CD8-positive, alpha-beta memory T cell (primary cell): ENCODE measurements around the gene TEKT5. TPM values are rescaled to one million over a fixed set of nuclear protein-coding genes. Genes with fewer than 3 reads are reported as not detected.

Experiments used
- CTCF ChIA-PET: fragments of 350-600 bp; sonication (Branson Sonifier 250); formaldehyde crosslinking; loops from one replicate; lab custom pipeline; 2021; ENCODE audit warnings: antibody characterized with exemption; lab: Charles Lee
- POLR2A ChIA-PET: fragments of 350-600 bp; sonication (Branson Sonifier 250); formaldehyde crosslinking; loops from one replicate; lab custom pipeline; 2021; ENCODE audit warnings: antibody characterized with exemption; lab: Charles Lee
- DNase-seq, 5 donors: peaks; one replicate each; pipeline versions ENCODE4 v3.0.0 to v3.0.0-alpha.2; 2020 to 2022; ENCODE audit warnings: mixed read lengths in 1 of 5
- H3K27ac ChIP-seq: one replicate; pipeline ENCODE4 v1.7.0; 2013; ENCODE audit warnings: low read depth, mild to moderate bottlenecking, low read length, moderate library complexity
- H3K27me3 ChIP-seq: 2 replicates; pipeline ENCODE4 v1.7.0; 2013; ENCODE audit warnings: low read length, mild to moderate bottlenecking; ENCODE audit not compliant: insufficient read depth, poor library complexity, severe bottlenecking
- H3K36me3 ChIP-seq: 2 replicates; pipeline ENCODE4 v1.7.0; 2013; ENCODE audit warnings: mild to moderate bottlenecking, low read length, moderate library complexity; ENCODE audit not compliant: insufficient read depth
- H3K4me1 ChIP-seq: 2 replicates; pipeline ENCODE4 v1.7.0; 2013; ENCODE audit warnings: mild to moderate bottlenecking, low read length, moderate library complexity; ENCODE audit not compliant: insufficient read depth
- H3K4me3 ChIP-seq: 2 replicates; pipeline ENCODE4 v1.7.0; 2013; ENCODE audit warnings: mild to moderate bottlenecking, low read length
- H3K9me3 ChIP-seq: 2 replicates; pipeline ENCODE4 v1.7.0; 2013; ENCODE audit warnings: mild to moderate bottlenecking, low read length
- H3K27ac Mint-ChIP-seq, 8 donors: one replicate each; pipeline ENCODE4 v1.8.0; 2020 to 2021; ENCODE audit warnings: mixed read lengths in 8 of 8, mild to moderate bottlenecking in 6 of 8, inconsistent platforms in 3 of 8, moderate library complexity in 3 of 8
- H3K27me3 Mint-ChIP-seq, 2 donors: one replicate each; pipeline ENCODE4 v1.8.0; 2020 to 2021; ENCODE audit warnings: mixed read lengths in 2 of 2, mild to moderate bottlenecking in 1 of 2, moderate library complexity in 1 of 2
- H3K36me3 Mint-ChIP-seq, 3 donors: one replicate each; pipeline ENCODE4 v1.8.0; 2020 to 2021; ENCODE audit warnings: mixed read lengths in 3 of 3, inconsistent platforms in 1 of 3, mild to moderate bottlenecking in 1 of 3
- H3K4me1 Mint-ChIP-seq, 3 donors: one replicate each; pipeline ENCODE4 v1.8.0; 2020 to 2021; ENCODE audit warnings: mixed read lengths in 3 of 3, inconsistent platforms in 1 of 3, mild to moderate bottlenecking in 1 of 3
- H3K4me3 Mint-ChIP-seq, 7 donors: one replicate each; pipeline ENCODE4 v1.8.0; 2020 to 2021; ENCODE audit warnings: mixed read lengths in 7 of 7, mild to moderate bottlenecking in 6 of 7, moderate library complexity in 4 of 7, inconsistent platforms in 2 of 7
- H3K9me3 Mint-ChIP-seq, 5 donors: one replicate each; pipeline ENCODE4 v1.8.0; 2020 to 2022; ENCODE audit warnings: mixed read lengths in 5 of 5, mild to moderate bottlenecking in 3 of 5, moderate library complexity in 2 of 5, inconsistent platforms in 1 of 5
- polyA plus RNA-seq: library from polyadenylated mRNA; unstranded; fragments of 300-500 nt; fragmentation: Illumina TruSeq; gene quantifications from one replicate; pipeline ENCODE4 v1.2.3, GENCODE V29; 2021
- total RNA-seq, 2 experiments: library from RNA; stranded (reverse); gene quantifications; one replicate each; pipeline ENCODE4 v1.2.3, GENCODE V29; 2021

TEKT5 gene
- total and polyA plus RNA-seq, 3 experiments from 2014 or later: not detected

DNA sequence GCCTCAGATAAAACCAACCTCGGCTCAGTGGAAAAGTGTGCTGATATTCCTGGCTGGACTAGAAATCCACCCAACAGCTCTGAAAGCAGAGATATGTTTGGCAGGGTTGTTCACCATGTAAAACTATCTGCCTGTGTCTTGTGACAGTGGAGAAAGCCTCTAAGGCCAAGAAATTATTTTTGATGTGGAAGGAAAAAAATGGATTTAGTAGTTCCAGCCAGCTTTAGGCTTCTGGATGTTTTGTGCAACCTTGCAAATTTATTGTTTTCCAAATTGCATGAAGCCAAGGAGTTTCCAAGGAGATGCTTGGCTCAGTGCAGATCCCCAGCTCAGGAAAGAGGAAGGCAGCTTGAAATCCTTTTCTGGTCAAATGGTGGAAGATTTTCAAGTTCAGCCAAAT, 31.6 kb downstream of the TEKT5 start:
- no peak overlapping the region for H3K27ac ChIP-seq
- no peaks in the 10 kb centered on the region for H3K4me1 ChIP-seq
- no peak for DNase-seq
- H3K4me3 ChIP-seq: no peak overlapping the region
- H3K36me3 Mint-ChIP-seq: no peaks in the 10 kb centered on the region
- no peak overlapping the region for H3K4me3 Mint-ChIP-seq
- H3K9me3 Mint-ChIP-seq: no peaks in the 10 kb centered on the region
- no peaks in the 10 kb centered on the region for H3K27me3 ChIP-seq
- no peaks in the 10 kb centered on the region for H3K36me3 ChIP-seq
- H3K27ac Mint-ChIP-seq: no peak overlapping the region
- ChIA-PET POLR2A (no interaction called here), CTCF (no interaction called here)
- H3K9me3 ChIP-seq: no peaks in the 10 kb centered on the region
- H3K4me1 Mint-ChIP-seq: no peaks in the 10 kb centered on the region
- peaks cover 0 to 35% of the 10 kb centered on the region in 2 donors for H3K27me3 Mint-ChIP-seq

DNA sequence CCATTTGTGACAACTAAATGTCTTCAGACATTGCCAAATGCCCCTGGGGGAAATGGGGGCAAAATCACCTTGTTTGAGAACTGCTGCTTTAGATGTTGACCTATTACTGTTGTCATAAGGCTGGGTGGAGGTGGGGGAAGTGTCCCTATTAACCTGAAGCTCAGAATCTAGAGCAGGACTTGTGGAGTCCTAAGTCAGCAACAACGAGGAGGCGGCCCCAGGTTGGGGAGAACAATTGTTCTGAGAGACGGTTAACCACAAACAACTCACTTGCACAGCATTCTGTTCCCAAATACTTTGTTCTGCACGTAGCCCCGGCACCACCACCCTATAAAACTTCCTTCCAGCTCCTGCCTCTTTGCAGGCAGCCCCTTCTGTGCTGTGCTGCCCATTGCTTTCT, 32.5 kb downstream of the TEKT5 start:
- CTCF ChIA-PET: no interaction called here
- H3K27me3 Mint-ChIP-seq: peaks cover 0 to 35% of the 10 kb centered on the region in 2 donors

DNA sequence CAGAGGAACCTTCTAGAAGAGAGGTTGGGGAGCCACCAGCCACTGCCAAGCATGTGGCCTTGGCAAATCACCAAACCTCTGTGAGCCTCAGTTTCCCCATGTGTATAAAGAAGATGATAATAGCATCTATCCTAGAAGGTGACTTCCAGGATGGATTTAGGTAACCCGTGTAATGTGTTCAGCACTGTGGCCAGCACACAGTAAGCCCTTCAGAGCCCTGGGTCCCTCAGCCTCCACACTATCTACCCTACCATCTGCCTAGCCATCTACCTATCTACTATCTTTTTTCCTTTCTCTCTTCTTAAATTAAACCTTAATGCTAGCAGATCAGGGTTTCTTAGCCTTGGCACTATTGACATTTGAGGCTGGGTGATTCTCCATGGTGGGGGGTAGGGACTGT, 33.0 kb downstream of the TEKT5 start:
- no peaks in the 10 kb centered on the region for H3K9me3 Mint-ChIP-seq
- no peaks in the 10 kb centered on the region for H3K4me1 Mint-ChIP-seq
- no peaks in the 10 kb centered on the region for H3K36me3 Mint-ChIP-seq
- no peaks in the 10 kb centered on the region for H3K36me3 ChIP-seq
- H3K27ac ChIP-seq: no peak overlapping the region
- H3K9me3 ChIP-seq: no peaks in the 10 kb centered on the region
- no peaks in the 10 kb centered on the region for H3K4me1 ChIP-seq
- no peak overlapping the region for H3K4me3 ChIP-seq
- POLR2A ChIA-PET: no interaction called here
- H3K4me3 Mint-ChIP-seq: no peak overlapping the region
- CTCF ChIA-PET: no interaction called here
- no peaks in the 10 kb centered on the region for H3K27me3 ChIP-seq
- peaks cover 0 to 35% of the 10 kb centered on the region in 2 donors for H3K27me3 Mint-ChIP-seq
- H3K27ac Mint-ChIP-seq: no peak overlapping the region
- no peak for DNase-seq

More for the DNA sequence above, 32.5 kb downstream of the TEKT5 start:
- Mint-ChIP-seq H3K27ac (no peak overlapping the region), H3K36me3 (no peaks in the 10 kb centered on the region), H3K9me3 (no peaks in the 10 kb centered on the region), H3K4me1 (no peaks in the 10 kb centered on the region), H3K4me3 (no peak overlapping the region)
- DNase-seq: no peak
- Histone ChIP-seq H3K27ac (no peak overlapping the region), H3K4me3 (no peak overlapping the region), H3K36me3 (no peaks in the 10 kb centered on the region), H3K4me1 (no peaks in the 10 kb centered on the region), H3K27me3 (no peaks in the 10 kb centered on the region), H3K9me3 (no peaks in the 10 kb centered on the region)
- POLR2A ChIA-PET: no interaction called here

DNA sequence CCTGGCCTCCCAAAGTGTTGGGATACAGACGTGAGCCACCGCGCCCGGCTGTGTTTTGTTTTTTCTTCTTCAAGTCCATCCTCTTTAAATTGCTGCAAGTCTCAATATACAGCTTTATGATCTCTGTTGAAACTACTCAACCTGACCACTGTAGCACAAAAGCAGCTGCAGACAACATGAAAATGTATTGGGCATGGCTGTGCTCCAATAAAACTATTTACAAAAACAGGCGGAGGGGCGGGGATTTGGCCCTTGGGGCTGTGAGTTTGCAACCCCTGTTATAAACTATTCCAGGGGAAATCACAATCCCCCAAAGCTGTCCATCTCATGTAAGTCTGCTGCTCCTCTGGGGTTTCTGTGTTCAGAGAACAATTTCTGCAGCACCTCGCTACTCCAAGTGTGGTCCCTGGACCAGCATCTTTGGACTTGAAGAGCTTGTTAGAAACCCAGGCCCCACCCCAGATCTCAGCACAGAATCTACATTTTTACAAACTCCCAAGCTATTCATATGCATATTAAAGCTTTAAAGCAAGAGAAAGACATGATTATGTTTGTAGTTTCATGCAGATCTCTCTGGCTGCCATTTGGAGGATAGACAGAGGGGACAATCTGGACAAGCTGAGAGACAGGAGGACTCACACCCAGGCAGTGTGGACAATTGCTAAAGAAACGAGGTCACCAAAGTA, 33.6 kb downstream of the TEKT5 start:
- no peak overlapping the region for H3K27ac Mint-ChIP-seq
- Histone ChIP-seq H3K27ac (no peak overlapping the region), H3K4me3 (no peak overlapping the region), H3K9me3 (no peaks in the 10 kb centered on the region), H3K4me1 (no peaks in the 10 kb centered on the region), H3K36me3 (no peaks in the 10 kb centered on the region), H3K27me3 (no peaks in the 10 kb centered on the region)
- DNase-seq: no peak
- no peak overlapping the region for H3K4me3 Mint-ChIP-seq
- ChIA-PET CTCF (no interaction called here), POLR2A (no interaction called here)
- peaks cover 0 to 30% of the 10 kb centered on the region in 2 donors for H3K27me3 Mint-ChIP-seq
- H3K4me1 Mint-ChIP-seq: no peaks in the 10 kb centered on the region
- H3K36me3 Mint-ChIP-seq: no peaks in the 10 kb centered on the region
- H3K9me3 Mint-ChIP-seq: no peaks in the 10 kb centered on the region

DNA sequence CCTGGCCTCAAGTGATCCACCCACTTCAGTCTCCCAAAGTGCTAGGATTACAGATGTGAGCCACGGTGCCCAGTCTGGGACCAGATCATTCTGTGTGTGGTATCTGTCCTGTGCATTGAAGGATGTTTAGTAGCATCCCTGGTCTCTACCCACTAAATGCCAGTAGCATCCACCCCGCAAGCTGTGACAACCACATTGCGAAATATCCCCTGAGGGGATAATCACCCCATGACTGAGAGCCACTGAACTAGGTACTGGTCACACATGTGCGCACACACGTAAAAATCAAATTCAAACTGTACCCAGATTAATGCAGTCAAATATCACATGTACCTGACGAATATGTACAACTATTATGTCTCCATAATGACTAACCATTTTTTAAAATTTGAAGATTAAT, 35.8 kb downstream of the TEKT5 start:
- Histone ChIP-seq H3K4me3 (no peak overlapping the region), H3K9me3 (no peaks in the 10 kb centered on the region), H3K27ac (no peak overlapping the region), H3K27me3 (no peaks in the 10 kb centered on the region), H3K36me3 (no peaks in the 10 kb centered on the region), H3K4me1 (no peaks in the 10 kb centered on the region)
- POLR2A ChIA-PET: no interaction called here
- no peaks in the 10 kb centered on the region for H3K4me1 Mint-ChIP-seq
- H3K27ac Mint-ChIP-seq: no peak overlapping the region
- no peak for DNase-seq
- peaks cover 0 to 29% of the 10 kb centered on the region in 2 donors for H3K27me3 Mint-ChIP-seq
- CTCF ChIA-PET: no interaction called here
- H3K4me3 Mint-ChIP-seq: no peak overlapping the region
- H3K9me3 Mint-ChIP-seq: peaks cover 0 to 2% (median 0%) of the 10 kb centered on the region in 5 donors
- no peaks in the 10 kb centered on the region for H3K36me3 Mint-ChIP-seq

DNA sequence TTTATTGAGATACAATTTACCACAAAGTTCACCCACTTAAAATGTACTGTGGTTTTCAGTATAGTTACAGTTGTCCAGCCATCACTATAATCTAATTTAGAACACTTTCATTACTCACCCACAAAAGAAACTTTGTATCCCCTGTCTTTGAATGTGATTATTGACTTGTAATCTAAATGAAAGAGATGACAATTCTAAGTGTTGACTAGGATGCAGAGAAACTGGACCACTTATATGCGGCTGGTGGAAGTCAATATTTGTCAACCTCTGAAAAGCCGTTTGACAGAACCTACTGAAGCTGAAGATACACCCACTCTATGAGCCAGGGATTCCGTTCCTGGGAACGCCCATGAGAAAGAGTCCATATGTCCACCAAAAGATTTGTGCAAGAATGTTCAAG, 36.8 kb downstream of the TEKT5 start:
- peaks cover 0 to 25% of the 10 kb centered on the region in 2 donors for H3K27me3 Mint-ChIP-seq
- H3K27ac Mint-ChIP-seq: no peak overlapping the region
- no peak overlapping the region for H3K4me3 ChIP-seq
- no peaks in the 10 kb centered on the region for H3K4me1 Mint-ChIP-seq
- CTCF ChIA-PET: no interaction called here
- H3K9me3 Mint-ChIP-seq: peaks cover 0 to 2% (median 0%) of the 10 kb centered on the region in 5 donors
- POLR2A ChIA-PET: no interaction called here
- H3K4me1 ChIP-seq: no peaks in the 10 kb centered on the region
- no peak overlapping the region for H3K27ac ChIP-seq
- no peak for DNase-seq
- no peaks in the 10 kb centered on the region for H3K27me3 ChIP-seq
- H3K36me3 Mint-ChIP-seq: no peaks in the 10 kb centered on the region
- H3K4me3 Mint-ChIP-seq: no peak overlapping the region
- H3K9me3 ChIP-seq: no peaks in the 10 kb centered on the region
- H3K36me3 ChIP-seq: no peaks in the 10 kb centered on the region

DNA sequence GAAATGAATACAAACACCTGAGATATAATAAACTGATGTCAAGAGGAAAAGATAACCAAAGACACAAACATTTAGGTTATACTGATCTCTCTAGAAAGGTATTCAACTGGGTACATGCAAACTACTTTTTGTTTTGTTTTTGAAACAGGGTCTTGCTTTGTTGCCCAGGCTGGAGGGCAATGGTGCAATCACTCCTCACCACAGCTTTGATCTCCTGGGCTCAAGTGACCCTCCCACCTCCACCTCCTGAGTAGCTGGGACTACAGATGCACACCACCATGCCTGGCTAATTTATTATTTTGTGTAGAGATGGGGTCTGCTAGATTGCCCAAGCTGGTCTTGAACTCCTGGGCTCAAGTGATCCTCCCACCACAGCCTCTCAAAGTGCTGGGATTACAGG, 38.1 kb downstream of the TEKT5 start:
- H3K27ac Mint-ChIP-seq: no peak overlapping the region

DNA sequence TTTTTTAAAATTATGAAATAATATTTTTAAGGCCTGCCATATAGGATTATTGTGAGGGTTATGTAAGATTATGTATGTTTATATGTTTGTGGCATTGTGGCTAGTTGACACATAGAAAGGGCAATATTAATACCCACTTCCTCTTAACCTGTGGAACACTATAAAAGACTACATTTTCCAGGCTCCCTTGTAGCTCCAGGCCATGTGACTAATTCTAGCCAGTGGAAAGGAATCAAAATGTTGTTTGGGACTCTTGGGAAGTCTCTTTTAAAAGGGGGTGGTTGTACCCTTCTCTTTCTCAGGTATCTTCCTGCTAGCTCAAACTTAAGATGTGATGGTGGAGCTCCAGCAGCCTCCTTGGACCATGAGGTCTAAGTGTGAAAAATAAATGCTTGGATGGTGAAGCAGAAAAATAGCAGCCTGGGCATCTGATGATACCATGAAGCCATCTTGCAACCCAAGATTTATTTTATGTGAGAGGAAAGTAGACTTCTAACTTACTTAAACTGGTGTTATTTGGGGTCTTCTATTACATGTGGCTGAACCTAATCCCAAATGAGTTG, 39.2 kb downstream of the TEKT5 start:
- POLR2A ChIA-PET: no interaction called here
- Histone ChIP-seq H3K27me3 (no peaks in the 10 kb centered on the region), H3K27ac (no peak overlapping the region), H3K4me3 (no peak overlapping the region), H3K36me3 (no peaks in the 10 kb centered on the region), H3K9me3 (no peaks in the 10 kb centered on the region), H3K4me1 (no peaks in the 10 kb centered on the region)
- Mint-ChIP-seq H3K36me3 (no peaks in the 10 kb centered on the region), H3K4me1 (no peaks in the 10 kb centered on the region), H3K9me3 (peaks cover 0 to 2% (median 0%) of the 10 kb centered on the region in 5 donors), H3K27me3 (peaks cover 1 to 11% of the 10 kb centered on the region in 2 donors), H3K27ac (no peak overlapping the region), H3K4me3 (no peak overlapping the region)
- no peak for DNase-seq
- CTCF ChIA-PET: no interaction called here

More for the DNA sequence above, 38.1 kb downstream of the TEKT5 start:
- Mint-ChIP-seq H3K9me3 (peaks cover 0 to 2% (median 0%) of the 10 kb centered on the region in 5 donors), H3K4me1 (no peaks in the 10 kb centered on the region), H3K27me3 (peaks cover 0 to 16% of the 10 kb centered on the region in 2 donors), H3K4me3 (no peak overlapping the region), H3K36me3 (no peaks in the 10 kb centered on the region)
- Histone ChIP-seq H3K27me3 (no peaks in the 10 kb centered on the region), H3K36me3 (no peaks in the 10 kb centered on the region), H3K4me1 (no peaks in the 10 kb centered on the region), H3K27ac (no peak overlapping the region), H3K4me3 (no peak overlapping the region), H3K9me3 (no peaks in the 10 kb centered on the region)
- ChIA-PET CTCF (no interaction called here), POLR2A (no interaction called here)
- DNase-seq: no peak
